Measurements from ENCODE around the gene ABCD2.

- TF ChIP-seq, protein P1, sequence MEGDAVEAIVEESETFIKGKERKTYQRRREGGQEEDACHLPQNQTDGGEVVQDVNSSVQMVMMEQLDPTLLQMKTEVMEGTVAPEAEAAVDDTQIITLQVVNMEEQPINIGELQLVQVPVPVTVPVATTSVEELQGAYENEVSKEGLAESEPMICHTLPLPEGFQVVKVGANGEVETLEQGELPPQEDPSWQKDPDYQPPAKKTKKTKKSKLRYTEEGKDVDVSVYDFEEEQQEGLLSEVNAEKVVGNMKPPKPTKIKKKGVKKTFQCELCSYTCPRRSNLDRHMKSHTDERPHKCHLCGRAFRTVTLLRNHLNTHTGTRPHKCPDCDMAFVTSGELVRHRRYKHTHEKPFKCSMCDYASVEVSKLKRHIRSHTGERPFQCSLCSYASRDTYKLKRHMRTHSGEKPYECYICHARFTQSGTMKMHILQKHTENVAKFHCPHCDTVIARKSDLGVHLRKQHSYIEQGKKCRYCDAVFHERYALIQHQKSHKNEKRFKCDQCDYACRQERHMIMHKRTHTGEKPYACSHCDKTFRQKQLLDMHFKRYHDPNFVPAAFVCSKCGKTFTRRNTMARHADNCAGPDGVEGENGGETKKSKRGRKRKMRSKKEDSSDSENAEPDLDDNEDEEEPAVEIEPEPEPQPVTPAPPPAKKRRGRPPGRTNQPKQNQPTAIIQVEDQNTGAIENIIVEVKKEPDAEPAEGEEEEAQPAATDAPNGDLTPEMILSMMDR (IDR thresholded peaks at IDR 0.05; ENCODE audit: poor library complexity, severe bottlenecking), result no peak
- TF ChIP-seq EP300 (conservative IDR thresholded peaks at IDR 0.05; ENCODE audit: poor library complexity, severe bottlenecking) (no peak), EZH2 (IDR thresholded peaks at IDR 0.05; ENCODE audit: borderline replicate concordance, insufficient read depth, low read length, poor library complexity, severe bottlenecking) (no peak), MXI1 (conservative IDR thresholded peaks at IDR 0.05; ENCODE audit: poor library complexity, severe bottlenecking) (no peak), POLR2AphosphoS5 (IDR thresholded peaks at IDR 0.05) (no peak), TAF1 (IDR thresholded peaks at IDR 0.05; ENCODE audit: low read depth) (no peak), SMC3 (conservative IDR thresholded peaks at IDR 0.05; ENCODE audit: poor library complexity) (no peak), RAD21 (conservative IDR thresholded peaks at IDR 0.05) (no peak)
Measured at GRCh38 chr12:39612250-39612649, 7.4 kb downstream of the ABCD2 start.
